Renal pelvis (tissue), 4 donors: ENCODE results near the gene FAM193B. TPM values are rescaled to one million over a fixed set of nuclear protein-coding genes. Genes with fewer than 3 reads are reported as not detected.

ENCODE experiments used
- DNase-seq: peaks from one replicate; pipeline ENCODE4 v3.0.0-alpha.2; 2013
- polyA plus RNA-seq, 3 donors: library from polyadenylated mRNA; unstranded; fragments of 120-200 nt; gene quantifications; one replicate each; pipeline ENCODE4 v1.2.1, GENCODE V29; 2013; ENCODE audit not compliant: insufficient read length in 3 of 3

Gene FAM193B
- polyA plus RNA-seq, 3 donors: 78.8 to 110 (median 105) TPM

DNA sequence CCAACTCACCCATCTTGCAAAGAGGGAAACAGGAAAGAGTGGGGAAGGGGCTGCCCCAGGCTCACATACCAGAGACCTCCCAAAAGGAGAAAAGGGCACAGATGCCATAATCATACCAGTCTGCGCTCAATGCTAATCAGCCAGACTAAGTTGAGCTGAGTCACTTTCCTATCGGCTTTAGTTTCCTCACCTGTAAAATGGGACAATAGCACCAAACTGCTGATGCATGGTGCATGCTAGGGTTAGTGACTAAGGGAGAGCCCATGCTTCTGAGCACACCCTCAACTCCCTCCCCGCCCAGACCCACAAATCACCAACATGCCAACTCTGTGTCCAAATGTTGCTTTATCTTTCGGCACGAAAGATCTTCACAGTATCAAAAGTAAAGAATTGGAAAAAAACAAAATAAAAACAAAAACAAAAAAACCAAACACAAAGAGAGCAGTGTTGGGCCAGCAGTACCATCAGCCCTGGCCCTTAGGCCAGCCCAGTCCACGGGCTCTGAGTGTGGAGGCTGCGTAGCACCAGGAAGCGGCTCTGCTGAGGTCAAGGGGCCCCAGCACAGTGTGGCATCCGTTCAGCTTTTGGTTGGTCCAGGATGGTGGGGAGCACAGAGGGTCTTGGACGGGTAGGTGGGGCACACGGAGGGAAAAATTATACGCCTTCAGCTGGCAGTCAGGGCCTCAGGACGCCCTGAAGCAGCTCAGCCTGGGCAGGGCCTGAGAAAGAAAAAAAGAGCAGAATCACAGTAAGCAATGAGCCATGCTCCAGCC lies 34.7 kb downstream of the FAM193B start:
- DNase-seq: no peak

GRCh38 chr5:177516601-177517568 lies 37.5 kb downstream of the FAM193B start, which contains the start of gene DDX41:
Gene DDX41 (minus strand): TSS chr5:177516961. CDS start chr5:177516945, 16 bp downstream.
- peak; percentile 98 for DNase-seq

- no peak for DNase-seq
Observed at GRCh38 chr5:177515580-177515979, 38.8 kb downstream of the FAM193B start.

- no peak for DNase-seq
Observed at GRCh38 chr5:177514541-177514940, 39.8 kb downstream of the FAM193B start.

GRCh38 chr5:177513500-177513899 lies 40.9 kb downstream of the FAM193B start:
- DNase-seq: no peak

GRCh38 chr5:177512736-177513380 lies 41.5 kb downstream of the FAM193B start:
- DNase-seq: no peak

- no peak for DNase-seq
Observed at GRCh38 chr5:177511796-177512675, 42.3 kb downstream of the FAM193B start.

DNA sequence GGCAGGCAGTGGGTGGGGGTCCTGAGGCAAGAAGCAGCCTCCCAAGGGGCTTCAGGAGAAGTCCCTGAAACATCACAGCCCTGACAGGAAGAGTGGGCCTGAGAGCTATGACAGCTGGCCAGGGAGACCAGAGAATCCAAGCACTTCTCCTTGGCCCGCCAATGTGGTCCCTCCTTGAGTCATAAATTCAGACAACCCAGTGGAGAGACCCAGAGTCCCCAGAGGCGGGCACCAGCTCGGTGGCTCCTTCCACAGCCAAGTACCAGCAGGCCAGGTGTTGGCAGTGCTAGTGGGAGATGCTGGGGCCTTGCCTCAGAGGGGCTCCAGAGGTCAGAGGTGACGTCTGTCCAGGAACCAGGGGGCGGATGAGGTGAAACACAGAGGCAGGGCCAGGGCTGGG lies 43.2 kb downstream of the FAM193B start:
- no peak for DNase-seq

- DNase-seq: no peak
Observed at GRCh38 chr5:177510567-177511053, 43.8 kb downstream of the FAM193B start.

DNA sequence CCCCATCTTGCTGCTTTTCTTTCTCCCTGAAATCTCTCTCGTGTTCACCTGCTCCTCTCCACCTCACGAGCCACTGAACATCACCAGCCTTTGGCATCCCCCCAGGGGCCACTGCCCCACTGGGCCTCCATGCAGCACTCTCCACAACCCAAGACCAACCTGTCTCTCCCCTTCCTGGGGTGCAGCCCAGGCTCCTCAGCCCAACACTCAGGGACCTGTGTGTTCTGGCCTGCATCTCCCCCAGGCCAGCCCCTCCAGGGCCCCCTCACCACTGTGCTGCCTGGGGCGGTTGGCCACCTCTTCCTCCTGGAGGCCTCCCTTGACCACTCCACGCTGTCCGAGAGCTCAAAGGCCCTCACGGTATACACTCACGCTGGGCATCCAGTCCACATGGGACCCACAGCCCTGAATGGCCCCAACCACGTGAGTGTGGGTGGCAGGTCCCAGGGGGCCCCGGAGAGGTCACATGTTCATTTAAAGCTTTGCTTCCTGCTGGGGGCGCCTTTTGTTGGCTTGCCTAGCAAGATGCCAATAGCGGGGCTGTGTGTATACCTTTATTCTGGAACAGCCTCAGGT lies 44.3 kb downstream of the FAM193B start:
- DNase-seq: no peak

DNA sequence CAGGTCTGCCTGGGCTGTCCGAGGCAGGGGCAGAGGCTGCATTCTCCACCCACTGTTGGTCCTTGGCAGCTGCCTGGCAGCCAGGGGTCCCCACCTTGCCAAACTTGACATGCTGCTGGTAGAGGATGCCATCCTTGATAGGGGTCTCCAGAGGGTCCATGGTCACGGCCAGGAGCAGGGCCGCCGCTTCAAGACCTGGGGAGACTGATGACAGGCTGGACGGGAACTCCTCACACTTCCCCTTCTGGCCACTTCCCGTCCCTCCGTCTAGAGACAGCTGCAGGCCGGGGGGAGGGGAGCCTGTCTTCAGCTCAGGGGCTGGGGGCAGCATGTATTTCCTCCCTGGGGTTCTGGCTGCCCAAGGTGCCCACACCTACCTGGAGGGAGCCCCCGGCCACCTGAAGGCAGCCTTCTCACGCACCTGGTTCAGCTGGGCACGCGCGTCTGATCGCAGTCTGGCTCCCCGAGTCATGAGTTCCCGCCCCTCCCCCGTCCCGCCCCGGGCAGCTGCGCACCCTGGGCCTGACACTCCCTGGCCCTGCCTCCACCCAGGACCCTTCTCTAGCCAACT lies 44.9 kb downstream of the FAM193B start, which contains the start of gene DOK3:
Gene DOK3, minus strand, starts transcription at position 446 of the 571 bp plus-strand sequence. Its CDS starts 286 bp downstream, at position 160.
- no peak for DNase-seq

GRCh38 chr5:177508837-177509236 lies 45.5 kb downstream of the FAM193B start:
- no peak for DNase-seq

GRCh38 chr5:177508221-177508611 lies 46.1 kb downstream of the FAM193B start:
- DNase-seq: no peak

GRCh38 chr5:177507596-177508220 lies 46.7 kb downstream of the FAM193B start:
- no peak for DNase-seq

DNA sequence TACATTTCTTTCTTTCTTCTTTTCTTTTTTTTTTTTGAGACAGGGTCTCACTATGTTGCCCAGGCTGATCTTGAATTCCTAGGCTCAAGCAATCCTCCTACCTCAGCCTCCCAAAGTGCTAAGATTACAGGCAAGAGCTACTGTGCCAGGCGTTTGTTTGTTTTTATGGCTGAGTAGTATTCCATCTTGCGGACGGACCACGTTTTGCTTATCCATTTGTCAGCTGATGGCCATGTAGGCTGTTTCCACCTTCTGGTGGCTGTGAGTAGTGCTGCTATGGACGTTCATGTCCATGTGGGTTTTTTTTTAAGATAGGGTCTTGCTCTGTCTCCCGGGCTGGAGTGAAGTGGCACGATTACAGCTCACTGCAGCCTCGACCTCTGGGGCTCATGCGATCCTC lies 47.2 kb downstream of the FAM193B start:
- no peak for DNase-seq

GRCh38 chr5:177505075-177505474 lies 49.3 kb downstream of the FAM193B start:
- no peak for DNase-seq

GRCh38 chr5:177504086-177505056 lies 50.0 kb downstream of the FAM193B start:
- no peak for DNase-seq

- DNase-seq: no peak
Observed at GRCh38 chr5:177503351-177504085, 50.8 kb downstream of the FAM193B start.
